Transverse colon (tissue), 4 donors: Measurements from ENCODE around the gene CPNE1.

ENCODE experiments used
- EP300 ChIP-seq: sonication (generic); formaldehyde crosslinking; IDR thresholded peaks from one replicate; pipeline ENCODE4 v1.6.1; 2017; ENCODE audit warnings: antibody characterized with exemption, low read depth
- POLR2A ChIP-seq: fragments of 450-650 bp; IDR thresholded peaks from one replicate; pipeline ENCODE4 v1.6.1; 2016; ENCODE audit warnings: antibody characterized with exemption, mild to moderate bottlenecking, moderate library complexity
- POLR2AphosphoS5 ChIP-seq, 3 donors: sonication (generic); formaldehyde crosslinking; IDR thresholded peaks; one replicate each; pipeline ENCODE4 v1.6.1; 2016; ENCODE audit warnings: antibody characterized with exemption in 3 of 3
- TF ChIP-seq, protein P1 (sequence below), 5 experiments: fragments of 200-600 bp in 3 of 5; fragments of 450-650 bp in 2 of 5; sonication (generic) in 3 of 5; IDR thresholded peaks; 1 replicate in 2 of 5; 2 replicates in 3 of 5; pipeline ENCODE4 v1.5.1; 2016 to 2017; ENCODE audit warnings: antibody characterized with exemption in 5 of 5, inconsistent platforms in 3 of 5, mild to moderate bottlenecking in 2 of 5, moderate library complexity in 1 of 5

DNA sequence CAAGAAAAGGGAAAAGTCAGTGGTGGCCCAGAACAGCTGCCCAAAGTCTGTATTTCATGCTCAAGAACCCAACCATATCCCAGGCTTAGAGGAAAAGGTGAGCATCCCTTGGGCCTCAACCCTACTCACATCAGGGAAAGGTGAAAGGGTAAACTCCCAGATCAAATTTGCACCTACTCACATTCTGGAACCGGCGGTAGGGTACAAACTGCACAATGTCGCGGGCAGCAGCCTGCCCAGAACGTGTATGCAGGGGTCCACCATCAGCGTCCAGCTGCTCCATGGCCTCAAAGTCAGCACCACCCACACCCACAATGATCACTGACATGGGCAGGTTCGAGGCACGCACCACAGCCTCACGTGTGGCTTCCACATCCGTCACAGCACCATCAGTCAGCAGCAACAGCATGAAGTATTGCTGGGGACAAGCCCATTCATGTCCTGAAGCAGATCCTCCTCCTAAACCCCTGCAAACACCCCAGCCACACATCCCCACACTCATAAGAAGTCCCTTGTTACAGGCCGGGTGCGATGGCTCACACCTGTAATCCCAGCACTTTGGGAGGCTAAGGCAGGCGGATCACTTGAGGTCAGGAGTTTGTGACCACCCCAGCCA is 38.2 kb downstream of the CPNE1 start:
- TF ChIP-seq POLR2A: no peak
- TF ChIP-seq, protein P1, sequence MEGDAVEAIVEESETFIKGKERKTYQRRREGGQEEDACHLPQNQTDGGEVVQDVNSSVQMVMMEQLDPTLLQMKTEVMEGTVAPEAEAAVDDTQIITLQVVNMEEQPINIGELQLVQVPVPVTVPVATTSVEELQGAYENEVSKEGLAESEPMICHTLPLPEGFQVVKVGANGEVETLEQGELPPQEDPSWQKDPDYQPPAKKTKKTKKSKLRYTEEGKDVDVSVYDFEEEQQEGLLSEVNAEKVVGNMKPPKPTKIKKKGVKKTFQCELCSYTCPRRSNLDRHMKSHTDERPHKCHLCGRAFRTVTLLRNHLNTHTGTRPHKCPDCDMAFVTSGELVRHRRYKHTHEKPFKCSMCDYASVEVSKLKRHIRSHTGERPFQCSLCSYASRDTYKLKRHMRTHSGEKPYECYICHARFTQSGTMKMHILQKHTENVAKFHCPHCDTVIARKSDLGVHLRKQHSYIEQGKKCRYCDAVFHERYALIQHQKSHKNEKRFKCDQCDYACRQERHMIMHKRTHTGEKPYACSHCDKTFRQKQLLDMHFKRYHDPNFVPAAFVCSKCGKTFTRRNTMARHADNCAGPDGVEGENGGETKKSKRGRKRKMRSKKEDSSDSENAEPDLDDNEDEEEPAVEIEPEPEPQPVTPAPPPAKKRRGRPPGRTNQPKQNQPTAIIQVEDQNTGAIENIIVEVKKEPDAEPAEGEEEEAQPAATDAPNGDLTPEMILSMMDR (IDR thresholded peaks at IDR 0.05): no peak
- TF ChIP-seq EP300: no peak
- no peak for TF ChIP-seq POLR2AphosphoS5 (IDR thresholded peaks at IDR 0.05)
